Kasumi-1 (cell line): ENCODE data around the gene IGSF3.

ENCODE experiments used
- DNase-seq, 2 experiments: peaks; one replicate each; lab custom pipeline; 2025; lab: John Stamatoyannopoulos, UW

Gene IGSF3

GRCh38 chr1:116686175-116686574, 18.6 kb upstream of the IGSF3 start:
- no peak for DNase-seq

DNA sequence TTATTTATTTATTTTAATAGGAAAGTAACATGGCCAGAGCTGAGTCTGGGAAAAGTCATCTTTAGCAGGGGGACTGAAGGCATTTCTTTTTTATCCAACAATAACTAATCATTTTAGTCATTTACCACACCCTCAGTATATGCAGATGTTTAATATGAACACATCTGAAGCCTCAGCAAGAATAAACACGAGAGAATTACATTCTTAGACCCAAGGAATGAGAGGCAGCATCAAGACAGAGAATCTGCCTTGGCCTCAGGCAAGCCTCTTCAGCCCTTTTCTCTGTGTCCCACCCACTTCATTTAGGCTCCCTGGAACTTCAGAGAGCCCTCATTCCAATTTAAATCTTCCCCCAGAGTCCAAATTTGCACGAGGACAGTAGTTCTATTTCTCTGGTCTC, 17.0 kb upstream of the IGSF3 start:
- DNase-seq: no peak

DNA sequence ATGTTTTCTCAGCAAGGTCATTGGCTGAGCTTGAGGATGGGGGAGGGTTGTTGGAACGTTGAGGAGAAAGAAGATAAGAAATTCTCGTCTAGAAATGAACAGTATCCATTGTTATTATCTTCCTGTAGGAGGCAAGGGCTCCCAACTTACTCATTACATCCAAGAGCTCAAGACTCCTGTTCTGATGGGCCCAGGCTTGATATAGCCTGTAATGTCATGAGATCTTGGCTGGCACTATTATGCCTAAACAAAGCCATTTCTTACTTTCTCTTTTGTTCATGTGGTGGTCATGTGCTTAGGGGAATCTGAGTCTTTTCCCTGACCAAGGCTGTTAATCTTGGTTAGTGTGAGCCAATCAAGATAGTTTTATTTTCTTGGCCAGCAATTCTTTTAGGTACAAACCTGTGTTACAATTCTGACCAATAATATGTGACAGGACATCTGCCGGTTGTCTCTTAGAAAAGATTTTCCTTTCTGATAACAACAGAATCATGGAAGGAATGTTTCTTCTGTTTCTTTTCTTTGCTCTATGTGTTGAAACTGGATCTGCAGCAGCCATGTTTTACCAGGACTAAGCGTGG, 15.2 kb upstream of the IGSF3 start:
- no peak for DNase-seq

DNA sequence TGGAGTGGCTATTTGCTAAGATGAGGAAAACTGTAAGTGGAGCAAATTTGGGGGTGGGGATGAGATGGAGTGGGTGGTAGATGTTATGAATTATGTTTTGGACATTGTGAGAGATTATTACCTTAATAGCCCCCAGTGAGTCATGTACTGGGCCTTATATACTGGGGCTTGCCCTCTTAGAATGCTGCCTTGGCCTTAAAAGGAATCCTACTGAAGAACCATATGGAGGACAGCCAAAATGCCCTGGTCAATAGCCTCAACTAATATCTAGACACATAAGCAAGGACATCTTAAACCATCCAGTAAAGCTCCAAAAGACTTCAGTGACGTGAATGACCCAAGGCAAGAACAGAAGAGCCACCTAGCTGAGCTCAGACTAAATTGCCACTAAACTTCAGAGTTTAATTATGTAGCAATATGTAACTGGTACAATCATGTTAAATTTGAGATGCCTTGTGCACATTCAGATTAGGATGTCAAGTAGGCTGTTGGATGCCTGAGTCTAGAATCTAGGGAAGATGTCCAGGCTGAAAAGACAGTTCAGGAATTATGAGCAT, 13.9 kb upstream of the IGSF3 start:
- DNase-seq: no peak

- DNase-seq: peak; percentile 54 to 55
Measured at GRCh38 chr1:116680752-116681151, 13.2 kb upstream of the IGSF3 start.

DNA sequence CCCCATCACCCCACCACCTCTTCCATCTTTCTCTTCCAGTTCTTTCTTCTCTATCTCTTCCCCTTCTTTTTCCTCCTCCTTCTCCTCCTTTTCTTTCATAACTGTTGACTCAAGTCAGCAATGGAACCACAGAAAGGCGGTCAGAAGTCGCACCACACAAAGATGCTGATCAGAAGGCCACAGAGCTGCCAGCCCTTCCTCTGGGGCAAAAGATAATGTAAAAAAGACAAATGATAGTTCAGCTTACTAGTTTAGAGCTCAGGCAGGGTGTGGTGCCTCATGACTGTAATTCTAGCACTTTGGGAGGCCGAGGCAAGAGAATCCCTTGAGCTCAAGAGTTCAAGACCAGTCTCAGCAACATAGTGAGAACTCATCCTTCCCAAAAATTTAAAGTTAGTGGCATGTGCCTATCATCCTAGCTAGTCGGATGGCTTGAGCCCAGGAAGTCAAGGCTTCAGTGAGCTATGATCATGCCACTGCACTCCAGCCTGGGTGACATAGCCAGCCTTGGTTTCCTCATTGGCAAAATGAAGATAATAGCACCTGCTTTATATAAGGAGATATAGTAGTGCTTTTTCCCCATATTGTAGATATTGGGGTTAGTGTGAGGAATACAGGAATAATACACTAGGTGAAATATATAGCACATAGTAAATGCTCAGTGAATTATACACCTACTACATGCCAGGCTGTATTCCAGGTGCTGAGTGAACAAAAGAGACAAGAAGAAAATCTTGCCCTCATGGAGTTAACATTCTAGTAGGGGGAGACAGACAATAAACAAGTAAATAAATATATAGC, 12.5 kb upstream of the IGSF3 start:
- DNase-seq: no peak

DNA sequence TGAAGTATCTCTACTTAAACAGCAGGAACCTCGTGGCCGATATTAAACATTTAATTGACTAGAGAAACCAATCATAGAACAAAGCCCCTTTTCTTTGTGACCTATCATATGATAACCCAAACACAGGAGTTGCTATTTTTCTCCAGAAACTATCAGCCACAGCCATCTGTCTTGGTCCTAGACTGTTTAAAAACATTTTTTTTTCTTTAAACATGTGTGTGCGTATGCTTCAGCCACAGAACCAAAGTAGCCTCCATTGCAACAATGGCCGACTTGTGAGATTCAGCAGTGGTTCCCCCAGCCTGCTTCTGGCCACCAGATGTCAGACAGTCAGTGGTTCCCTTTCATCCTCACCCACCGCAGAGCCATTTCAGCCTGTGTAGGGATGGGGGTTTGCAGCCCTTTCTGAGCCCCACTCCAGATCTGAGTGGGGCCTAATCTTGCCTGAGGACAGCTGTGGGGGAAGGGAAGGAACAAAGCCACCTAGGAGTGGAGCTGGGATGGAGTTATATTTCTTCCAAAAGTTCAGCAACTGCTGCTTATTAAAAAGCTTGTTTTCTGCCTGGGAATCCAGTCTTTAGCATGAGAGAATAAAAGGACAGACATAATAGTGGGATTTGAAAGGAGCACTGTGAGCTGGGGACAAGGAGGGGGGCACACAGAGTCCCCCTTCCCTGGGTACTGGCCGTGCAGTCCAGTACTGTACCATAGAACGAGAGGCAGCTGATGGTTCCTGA, 11.7 kb upstream of the IGSF3 start:
- DNase-seq: no peak

DNA sequence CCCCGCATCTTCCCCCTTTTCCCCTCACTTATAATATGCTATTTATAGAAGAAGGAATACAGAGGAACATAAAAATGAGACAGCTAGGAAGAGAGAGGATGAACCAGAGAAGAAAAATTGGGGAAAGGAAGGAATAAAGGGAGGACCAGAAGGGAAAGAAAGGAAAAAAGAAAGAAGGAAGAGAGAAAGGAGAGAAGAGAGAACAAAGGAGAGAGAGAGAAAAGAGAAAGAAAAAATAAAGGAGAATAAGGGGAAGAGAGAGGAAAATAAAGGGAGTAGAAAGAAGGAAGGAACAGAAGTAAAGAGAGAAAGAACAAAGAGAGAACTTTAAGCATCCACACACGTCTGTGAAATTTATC, 11.2 kb upstream of the IGSF3 start:
- no peak for DNase-seq

DNA sequence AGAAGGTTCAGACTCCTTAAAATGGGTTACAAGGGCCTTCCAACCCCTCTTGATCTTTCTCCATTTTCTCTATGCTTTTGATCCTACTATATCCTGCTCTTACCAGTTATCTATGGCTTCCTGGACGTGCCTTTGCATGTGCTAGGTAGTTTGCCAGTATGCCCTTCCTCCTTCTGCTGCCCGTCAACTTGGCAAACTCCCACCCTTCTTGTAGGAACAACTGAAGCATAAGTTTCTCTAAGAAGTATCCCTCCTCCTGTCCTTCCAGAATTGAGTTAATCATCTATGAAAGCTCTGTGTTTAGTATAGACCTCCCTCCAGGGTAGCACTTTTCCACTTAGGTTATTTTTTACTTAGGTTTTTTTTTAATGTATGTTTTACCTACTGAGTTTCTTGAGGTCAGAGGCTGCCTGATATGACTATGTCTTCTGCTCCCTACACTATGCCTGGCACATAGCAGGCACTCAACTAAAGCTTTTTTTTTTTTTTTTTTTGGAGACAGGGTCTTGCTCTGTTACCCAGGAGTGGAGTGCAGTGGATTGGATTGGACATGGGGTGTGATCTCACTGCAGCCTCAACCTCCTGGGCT, 10.0 kb upstream of the IGSF3 start:
- no peak for DNase-seq

DNA sequence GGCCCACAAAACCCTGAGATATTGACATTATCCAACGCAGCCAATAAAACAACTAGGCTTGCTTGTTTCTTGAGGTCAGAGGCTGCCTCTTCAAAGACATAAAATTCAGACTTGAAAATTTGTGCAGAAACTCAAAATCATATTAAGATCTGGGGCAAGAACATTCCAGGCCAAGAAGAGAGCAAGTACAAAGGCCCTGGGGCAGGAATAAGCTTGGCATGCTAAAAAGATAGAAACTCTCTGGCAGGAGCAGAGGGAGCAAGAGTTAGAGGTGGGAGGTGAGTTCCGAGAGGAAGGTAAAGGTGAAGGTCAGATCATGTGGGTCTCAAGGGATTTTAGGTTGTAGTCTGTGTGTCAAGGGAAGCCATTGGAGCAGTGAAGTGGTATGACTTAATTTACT, 8.8 kb upstream of the IGSF3 start:
- no peak for DNase-seq

- no peak for DNase-seq
Measured at GRCh38 chr1:116674751-116675150, 7.2 kb upstream of the IGSF3 start.

DNA sequence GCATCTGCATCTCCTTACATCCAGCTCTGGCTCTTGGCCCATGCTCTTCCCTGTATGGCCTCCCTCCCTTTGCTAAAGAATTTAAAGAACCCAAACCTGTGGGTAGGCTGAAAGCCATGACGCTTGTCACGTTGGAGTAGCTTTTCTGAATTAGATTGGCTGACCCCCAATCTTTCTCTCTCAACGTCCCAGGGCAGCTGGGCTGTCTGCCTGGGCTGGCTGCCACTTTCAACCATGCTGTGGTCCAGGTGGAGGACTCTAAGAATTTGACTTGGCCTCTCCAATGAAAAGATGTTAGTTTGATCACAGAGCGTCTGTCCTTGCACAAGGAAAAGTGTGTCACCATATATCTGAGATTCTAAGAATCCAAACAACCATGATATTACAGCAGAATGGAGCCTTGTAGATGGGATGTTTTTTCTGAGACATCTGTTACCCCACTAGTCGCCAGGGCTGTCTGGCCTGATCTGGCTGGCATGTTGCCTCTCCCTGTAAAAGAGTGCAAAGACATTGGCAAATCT, 6.5 kb upstream of the IGSF3 start:
- no peak for DNase-seq

DNA sequence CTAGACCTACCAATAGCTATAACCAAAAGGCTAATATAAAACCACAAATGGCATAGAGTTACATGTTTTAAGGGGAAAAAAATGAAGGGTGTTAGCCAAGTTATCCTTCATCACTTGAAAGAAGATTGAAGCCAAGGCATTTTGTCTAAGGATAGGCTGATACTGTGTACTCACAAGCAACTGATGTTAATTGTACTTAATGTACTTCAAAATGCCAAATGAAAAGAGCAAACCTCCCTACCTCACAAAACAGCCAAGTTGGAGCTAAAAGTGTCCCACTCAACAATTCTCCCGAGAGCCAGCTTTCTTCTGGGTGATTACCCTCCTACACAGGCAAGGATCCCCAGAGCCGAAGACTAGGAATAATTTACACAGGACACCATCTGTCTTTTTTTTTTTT, 4.4 kb upstream of the IGSF3 start:
- no peak for DNase-seq

DNA sequence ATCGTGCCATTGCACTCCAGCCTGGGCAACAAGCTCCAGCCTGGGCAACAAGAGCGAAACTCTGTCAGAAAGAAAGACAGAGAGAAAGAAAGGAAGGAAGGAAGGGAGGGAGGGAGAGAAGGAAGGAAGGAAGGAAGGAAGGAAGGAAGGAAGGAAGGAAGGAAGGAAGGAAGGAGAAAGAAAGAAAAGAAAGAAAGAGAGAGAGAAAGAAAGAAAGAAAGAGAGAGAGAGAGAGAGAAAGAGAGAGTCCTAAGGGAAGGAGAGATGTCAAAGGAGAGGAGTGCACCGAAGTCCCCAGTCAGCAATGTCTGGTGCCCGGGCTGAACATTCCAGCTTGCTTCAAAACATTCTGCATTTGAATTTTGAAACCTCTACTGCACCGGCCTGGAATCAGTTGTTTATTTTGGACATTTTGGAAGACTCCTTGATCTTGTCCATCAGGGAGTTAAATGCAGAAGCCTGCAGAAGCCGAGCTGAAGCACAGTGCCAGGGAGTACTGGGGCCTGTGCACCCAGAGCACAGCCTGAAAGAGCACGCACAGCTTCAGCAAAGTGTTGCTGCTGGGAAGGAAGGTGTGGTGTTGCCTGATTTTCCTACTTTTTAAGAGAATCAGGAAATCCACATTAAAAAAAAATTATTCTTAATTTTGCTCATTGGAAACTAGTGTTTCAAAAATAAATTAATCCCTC, 3.7 kb upstream of the IGSF3 start:
- DNase-seq: no peak

GRCh38 chr1:116668277-116668676, 744 bp upstream of the IGSF3 start:
- DNase-seq: no peak

DNA sequence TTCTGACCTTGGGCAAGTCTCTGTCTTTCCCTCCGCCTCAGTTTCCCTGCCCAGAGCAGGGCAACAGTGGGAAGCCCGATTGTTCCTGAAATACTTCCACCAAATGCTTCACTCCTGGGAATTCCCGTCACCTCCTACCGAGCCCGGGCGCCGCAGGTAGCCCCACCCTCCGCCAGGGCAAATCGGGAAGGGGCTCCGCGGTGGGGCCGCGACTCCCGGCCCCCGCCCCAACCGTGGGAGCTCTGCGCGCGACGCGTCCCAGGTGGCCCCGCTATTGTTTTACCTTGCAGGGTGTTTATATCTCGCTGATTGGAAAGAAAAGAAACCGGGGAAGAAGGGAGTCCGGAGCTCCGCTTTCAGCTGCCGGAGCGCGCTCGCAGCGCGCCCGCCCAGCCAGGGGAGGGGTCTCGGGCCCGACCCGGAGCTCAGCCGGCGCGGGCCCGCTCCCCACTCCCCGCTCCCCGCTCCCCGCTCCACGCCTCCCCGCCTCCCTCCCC, 407 bp downstream of the IGSF3 start:
- no peak for DNase-seq

DNA sequence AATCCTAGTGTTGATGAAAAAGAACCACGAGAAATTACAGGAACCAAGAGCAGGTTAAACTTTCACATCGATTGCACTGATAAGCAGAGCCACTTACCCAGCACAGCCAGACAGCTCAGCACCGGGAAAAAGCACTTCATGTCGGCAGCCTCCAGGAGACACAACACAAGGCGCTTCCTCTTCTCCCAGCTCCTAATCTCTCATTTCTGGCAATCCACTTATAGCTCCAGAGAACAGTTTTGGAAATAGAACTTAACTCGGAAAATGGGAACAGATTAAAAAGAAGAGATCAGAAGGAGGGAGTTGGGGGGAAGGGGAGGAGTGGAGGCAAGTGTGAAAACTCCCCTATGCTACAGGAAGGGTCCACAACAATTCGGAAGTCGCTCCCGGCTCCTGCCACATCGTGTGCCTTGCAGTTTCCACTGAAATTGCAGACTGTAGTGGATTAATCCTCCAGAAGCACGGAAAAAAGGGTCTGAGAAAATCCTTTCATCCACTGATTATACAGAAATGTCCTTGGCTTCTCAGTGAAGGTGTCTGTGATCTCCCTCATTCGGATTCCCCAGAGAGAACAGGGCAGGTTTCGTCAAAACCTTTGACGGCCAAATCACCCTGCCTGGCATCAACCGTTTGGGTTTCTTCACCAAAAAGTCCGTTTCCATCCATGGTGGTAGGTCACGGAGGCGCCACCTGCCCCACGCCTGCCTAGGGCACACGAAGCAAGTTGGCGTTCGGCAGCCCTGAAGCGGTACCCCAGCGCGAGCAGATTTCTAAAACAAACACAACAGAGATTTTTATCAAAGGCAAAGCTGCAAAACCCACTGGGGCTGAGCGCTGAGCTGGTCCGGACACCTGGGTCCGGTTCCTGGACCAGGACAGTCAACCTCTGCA, 1.1 kb downstream of the IGSF3 start:
- peak in 1 of 2 experiments; percentile 11 for DNase-seq

DNA sequence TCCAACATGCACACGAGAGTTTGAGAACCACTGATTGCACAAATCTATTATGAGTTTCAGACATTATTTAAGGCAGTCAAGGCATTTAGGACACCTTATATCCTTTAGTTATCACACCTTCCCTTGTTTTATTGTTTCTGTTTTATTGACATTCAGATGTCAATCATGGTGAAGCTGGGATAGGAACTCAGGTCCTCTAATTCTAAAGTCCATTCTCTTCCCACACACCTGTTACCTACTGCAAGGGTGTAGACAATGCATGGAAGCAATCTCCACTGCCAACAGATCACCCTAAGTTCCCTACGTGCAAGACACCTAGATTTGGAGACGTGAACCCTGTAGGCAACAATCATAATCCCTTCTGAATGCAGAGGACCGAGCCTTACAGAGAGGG, 2.6 kb downstream of the IGSF3 start:
- DNase-seq: no peak

- no peak for DNase-seq
Measured at GRCh38 chr1:116664366-116664977, 3.1 kb downstream of the IGSF3 start.

DNA sequence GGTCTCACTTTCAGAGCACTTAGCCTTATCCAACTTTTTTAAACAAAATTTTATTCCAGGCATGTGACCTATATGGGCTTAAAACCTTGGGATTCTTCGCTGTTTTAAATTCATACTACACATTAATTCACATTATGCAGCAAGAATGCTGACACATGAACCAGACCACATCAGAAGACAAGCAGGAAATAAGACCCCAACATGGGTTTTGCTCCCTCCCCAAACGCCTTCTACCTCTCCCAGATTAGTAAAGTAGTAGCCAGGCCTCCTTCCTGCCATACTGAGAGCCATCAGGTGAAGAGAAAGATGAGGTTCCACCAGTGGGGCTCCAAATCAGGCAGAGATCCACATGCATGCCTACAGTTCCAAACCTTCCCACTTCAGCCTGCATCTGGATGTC, 3.7 kb downstream of the IGSF3 start:
- DNase-seq: no peak
